ENCODE data around the gene TNS4. TPM values are rescaled to one million over a fixed set of nuclear protein-coding genes. Genes with fewer than 3 reads are reported as not detected.

Gene TNS4
- total and polyA plus RNA-seq, 9 of the 15 experiments (the other 6 are each of a cell fraction or from before 2014, with no cell fraction given), result 0.04 to 0.73 (median 0.24) TPM; not detected in 1

DNA sequence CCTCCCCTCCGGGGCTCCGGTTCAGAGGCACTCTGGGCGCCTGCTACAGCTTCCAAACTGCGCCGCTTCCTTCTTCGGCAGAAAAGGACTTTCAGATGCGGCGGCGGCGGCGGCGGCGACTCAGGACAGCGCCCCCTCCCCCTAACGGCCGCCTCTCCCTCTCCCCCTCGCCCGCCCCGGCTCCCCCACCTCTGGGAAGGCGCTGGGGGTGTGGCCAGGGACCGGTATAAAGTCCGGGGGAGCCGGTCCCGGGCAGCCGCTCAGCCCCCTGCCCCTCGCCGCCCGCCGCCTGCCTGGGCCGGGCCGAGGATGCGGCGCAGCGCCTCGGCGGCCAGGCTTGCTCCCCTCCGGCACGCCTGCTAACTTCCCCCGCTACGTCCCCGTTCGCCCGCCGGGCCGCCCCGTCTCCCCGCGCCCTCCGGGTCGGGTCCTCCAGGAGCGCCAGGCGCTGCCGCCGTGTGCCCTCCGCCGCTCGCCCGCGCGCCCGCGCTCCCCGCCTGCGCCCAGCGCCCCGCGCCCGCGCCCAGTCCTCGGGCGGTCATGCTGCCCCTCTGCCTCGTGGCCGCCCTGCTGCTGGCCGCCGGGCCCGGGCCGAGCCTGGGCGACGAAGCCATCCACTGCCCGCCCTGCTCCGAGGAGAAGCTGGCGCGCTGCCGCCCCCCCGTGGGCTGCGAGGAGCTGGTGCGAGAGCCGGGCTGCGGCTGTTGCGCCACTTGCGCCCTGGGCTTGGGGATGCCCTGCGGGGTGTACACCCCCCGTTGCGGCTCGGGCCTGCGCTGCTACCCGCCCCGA is 58.0 kb downstream of the TNS4 start, which contains the start of gene IGFBP4 (continued):
- TF ChIP-seq NFRKB (IDR thresholded peaks at IDR 0.05; ENCODE audit: low read depth) (no peak), HNRNPL (IDR thresholded peaks at IDR 0.05; ENCODE audit: low read depth, low read length) (peak; percentile 93), ZFPM2 (CRISPR knock-in tag; IDR thresholded peaks at IDR 0.05) (no peak), TAF15 (IDR thresholded peaks at IDR 0.05; ENCODE audit: low read depth, low read length) (no peak), TAF9B (IDR thresholded peaks at IDR 0.05; ENCODE audit: partially characterized antibody) (no peak), MAFG (tag; conservative IDR thresholded peaks at IDR 0.05) (no peak), ZNF134 (CRISPR knock-in tag; conservative IDR thresholded peaks at IDR 0.05) (no peak), SRSF7 (optimal IDR thresholded peaks at IDR 0.05; ENCODE audit: low read depth, low read length) (no peak), LEF1 (IDR thresholded peaks at IDR 0.05) (no peak), GATAD2A (IDR thresholded peaks at IDR 0.05) (no peak), PHB2 (IDR thresholded peaks at IDR 0.05; ENCODE audit: low read depth) (no peak)
- TF ChIP-seq, protein P1, sequence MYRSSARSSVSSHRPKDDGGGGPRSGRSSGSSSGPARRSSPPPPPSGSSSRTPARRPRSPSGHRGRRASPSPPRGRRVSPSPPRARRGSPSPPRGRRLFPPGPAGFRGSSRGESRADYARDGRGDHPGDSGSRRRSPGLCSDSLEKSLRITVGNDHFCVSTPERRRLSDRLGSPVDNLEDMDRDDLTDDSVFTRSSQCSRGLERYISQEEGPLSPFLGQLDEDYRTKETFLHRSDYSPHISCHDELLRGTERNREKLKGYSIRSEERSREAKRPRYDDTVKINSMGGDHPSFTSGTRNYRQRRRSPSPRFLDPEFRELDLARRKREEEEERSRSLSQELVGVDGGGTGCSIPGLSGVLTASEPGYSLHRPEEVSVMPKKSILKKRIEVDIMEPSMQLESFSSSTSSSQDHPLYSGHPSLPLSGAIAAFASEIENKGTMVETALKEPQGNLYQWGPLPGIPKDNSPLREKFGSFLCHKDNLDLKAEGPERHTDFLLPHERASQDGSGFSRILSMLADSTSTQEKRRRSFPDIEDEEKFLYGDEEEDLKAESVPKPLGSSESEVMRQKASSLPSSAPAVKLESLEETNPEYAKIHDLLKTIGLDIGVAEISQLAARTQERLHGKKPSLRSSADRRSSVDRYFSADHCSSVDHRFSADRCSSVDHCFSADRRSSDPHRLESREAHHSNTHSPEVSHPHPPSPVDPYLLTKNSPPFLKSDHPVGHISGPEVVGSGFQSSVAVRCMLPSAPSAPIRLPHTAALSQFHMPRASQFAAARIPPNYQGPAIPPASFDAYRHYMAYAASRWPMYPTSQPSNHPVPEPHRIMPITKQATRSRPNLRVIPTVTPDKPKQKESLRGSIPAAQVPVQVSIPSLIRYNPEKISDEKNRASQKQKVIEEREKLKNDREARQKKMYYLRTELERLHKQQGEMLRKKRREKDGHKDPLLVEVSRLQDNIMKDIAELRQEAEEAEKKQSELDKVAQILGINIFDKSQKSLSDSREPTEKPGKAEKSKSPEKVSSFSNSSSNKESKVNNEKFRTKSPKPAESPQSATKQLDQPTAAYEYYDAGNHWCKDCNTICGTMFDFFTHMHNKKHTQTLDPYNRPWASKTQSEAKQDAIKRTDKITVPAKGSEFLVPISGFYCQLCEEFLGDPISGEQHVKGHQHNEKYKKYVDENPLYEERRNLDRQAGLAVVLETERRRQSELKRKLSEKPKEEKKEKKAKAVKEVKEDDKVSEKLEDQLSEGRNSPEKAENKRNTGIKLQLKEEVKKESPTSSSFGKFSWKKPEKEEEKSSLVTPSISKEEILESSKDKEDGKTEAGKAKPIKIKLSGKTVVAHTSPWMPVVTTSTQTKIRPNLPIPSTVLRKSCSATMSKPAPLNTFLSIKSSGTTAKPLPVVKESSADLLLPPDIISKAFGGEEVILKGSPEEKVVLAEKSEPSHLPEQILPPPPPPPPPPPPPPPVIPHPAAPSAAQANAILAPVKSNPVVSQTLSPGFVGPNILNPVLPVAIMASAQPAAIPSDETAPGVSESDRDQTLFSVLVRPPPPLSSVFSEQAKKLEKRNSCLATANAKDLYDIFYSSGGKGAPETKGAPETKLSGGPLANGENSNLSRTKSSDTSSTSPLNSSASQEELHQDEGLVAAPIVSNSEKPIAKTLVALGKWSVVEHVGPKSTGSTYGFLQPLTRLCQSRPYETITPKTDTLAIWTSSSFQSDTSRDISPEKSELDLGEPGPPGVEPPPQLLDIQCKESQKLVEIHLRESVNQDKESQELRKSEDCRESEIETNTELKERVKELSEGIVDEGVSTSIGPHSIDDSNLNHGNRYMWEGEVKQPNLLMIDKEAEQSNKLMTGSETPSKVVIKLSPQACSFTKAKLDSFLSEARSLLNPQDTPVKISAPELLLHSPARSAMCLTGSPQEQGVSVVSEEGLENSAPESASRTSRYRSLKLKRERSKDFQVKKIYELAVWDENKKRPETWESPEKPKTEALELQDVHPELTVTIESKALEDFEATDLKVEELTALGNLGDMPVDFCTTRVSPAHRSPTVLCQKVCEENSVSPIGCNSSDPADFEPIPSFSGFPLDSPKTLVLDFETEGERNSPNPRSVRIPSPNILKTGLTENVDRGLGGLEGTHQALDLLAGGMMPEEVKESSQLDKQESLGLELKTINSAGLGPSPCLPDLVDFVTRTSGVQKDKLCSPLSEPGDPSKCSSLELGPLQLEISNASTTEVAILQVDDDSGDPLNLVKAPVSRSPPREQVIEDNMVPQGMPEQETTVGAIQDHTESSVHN (IDR thresholded peaks at IDR 0.05; ENCODE audit: borderline replicate concordance in 1 of 2, low read depth in 1 of 2), result no peak
- TF ChIP-seq, protein P2, sequence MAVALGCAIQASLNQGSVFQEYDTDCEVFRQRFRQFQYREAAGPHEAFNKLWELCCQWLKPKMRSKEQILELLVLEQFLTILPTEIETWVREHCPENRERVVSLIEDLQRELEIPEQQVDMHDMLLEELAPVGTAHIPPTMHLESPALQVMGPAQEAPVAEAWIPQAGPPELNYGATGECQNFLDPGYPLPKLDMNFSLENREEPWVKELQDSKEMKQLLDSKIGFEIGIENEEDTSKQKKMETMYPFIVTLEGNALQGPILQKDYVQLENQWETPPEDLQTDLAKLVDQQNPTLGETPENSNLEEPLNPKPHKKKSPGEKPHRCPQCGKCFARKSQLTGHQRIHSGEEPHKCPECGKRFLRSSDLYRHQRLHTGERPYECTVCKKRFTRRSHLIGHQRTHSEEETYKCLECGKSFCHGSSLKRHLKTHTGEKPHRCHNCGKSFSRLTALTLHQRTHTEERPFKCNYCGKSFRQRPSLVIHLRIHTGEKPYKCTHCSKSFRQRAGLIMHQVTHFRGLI (CRISPR knock-in tag; IDR thresholded peaks at IDR 0.05), result 0 out of 2 replicates have a peak, but pooled peaks have one; percentile 38
- TF ChIP-seq, protein P3, sequence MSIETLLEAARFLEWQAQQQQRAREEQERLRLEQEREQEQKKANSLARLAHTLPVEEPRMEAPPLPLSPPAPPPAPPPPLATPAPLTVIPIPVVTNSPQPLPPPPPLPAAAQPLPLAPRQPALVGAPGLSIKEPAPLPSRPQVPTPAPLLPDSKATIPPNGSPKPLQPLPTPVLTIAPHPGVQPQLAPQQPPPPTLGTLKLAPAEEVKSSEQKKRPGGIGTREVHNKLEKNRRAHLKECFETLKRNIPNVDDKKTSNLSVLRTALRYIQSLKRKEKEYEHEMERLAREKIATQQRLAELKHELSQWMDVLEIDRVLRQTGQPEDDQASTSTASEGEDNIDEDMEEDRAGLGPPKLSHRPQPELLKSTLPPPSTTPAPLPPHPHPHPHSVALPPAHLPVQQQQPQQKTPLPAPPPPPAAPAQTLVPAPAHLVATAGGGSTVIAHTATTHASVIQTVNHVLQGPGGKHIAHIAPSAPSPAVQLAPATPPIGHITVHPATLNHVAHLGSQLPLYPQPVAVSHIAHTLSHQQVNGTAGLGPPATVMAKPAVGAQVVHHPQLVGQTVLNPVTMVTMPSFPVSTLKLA (conservative IDR thresholded peaks at IDR 0.05), result no peak
- TF ChIP-seq, protein P4, sequence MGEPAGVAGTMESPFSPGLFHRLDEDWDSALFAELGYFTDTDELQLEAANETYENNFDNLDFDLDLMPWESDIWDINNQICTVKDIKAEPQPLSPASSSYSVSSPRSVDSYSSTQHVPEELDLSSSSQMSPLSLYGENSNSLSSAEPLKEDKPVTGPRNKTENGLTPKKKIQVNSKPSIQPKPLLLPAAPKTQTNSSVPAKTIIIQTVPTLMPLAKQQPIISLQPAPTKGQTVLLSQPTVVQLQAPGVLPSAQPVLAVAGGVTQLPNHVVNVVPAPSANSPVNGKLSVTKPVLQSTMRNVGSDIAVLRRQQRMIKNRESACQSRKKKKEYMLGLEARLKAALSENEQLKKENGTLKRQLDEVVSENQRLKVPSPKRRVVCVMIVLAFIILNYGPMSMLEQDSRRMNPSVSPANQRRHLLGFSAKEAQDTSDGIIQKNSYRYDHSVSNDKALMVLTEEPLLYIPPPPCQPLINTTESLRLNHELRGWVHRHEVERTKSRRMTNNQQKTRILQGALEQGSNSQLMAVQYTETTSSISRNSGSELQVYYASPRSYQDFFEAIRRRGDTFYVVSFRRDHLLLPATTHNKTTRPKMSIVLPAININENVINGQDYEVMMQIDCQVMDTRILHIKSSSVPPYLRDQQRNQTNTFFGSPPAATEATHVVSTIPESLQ (CRISPR knock-in tag; IDR thresholded peaks at IDR 0.05), result no peak

Measured in K562 (cell line).